PC-3 (cell line): ENCODE measurements around the gene LENEP. TPM values are rescaled to one million over a fixed set of nuclear protein-coding genes. Genes with fewer than 3 reads are reported as not detected.
"Not testable (repeated sequence)": the region's sequence is repeated elsewhere in the genome, so short reads cannot be mapped to it uniquely, and the experiment has no call there.

Experiments
- ATAC-seq: fragments of 200-7000 bp; cut with Tn5 transposase; 2 replicates; pipeline ENCODE4 v1.9.1; 2020; ENCODE audit warnings: mild to moderate bottlenecking, moderate library complexity
- BruUV-seq: library from RNA; stranded (reverse); fragments of 400-500 nt; replicated peaks from 2 replicates; lab custom pipeline; 2021; lab: Mats Ljungman, UMichigan
- CTCF ChIA-PET: fragments of 300-600 bp; sonication (Branson Sonifier 250); formaldehyde crosslinking; loops from one replicate; lab custom pipeline; 2022; ENCODE audit warnings: antibody characterized with exemption; lab: Charles Lee
- POLR2A ChIA-PET: fragments of 300-600 bp; sonication (Branson Sonifier 250); formaldehyde crosslinking; loops from one replicate; lab custom pipeline; 2022; ENCODE audit warnings: antibody characterized with exemption; ENCODE audit not compliant: unreplicated experiment; lab: Charles Lee
- DNase-seq: peaks from one replicate; pipeline ENCODE4 v3.0.0-alpha.2; 2015
- H2AFZ ChIP-seq: fragments of 300-600 bp; sonication (generic); 2 replicates; pipeline ENCODE4 v1.6.0; 2016; ENCODE audit warnings: antibody characterized with exemption, low read length
- H3F3A ChIP-seq: fragments of 300-600 bp; sonication (generic); one replicate; pipeline ENCODE4 v1.6.0; 2017; ENCODE audit warnings: antibody characterized with exemption, low read length, control low read depth, mild to moderate bottlenecking; ENCODE audit not compliant: unreplicated experiment
- H3K27ac ChIP-seq: fragments of 300-600 bp; sonication (generic); 2 replicates; pipeline ENCODE4 v1.5.1; 2016; ENCODE audit warnings: mild to moderate bottlenecking, low read length
- H3K27me3 ChIP-seq: fragments of 300-600 bp; sonication (generic); 2 replicates; pipeline ENCODE4 v1.6.1; 2016; ENCODE audit warnings: low read length, mixed read lengths
- H3K36me3 ChIP-seq: fragments of 300-600 bp; sonication (generic); 2 replicates; pipeline ENCODE4 v1.6.1; 2016; ENCODE audit warnings: low read depth, mixed run types, low read length, mixed read lengths
- H3K4me1 ChIP-seq: fragments of 300-600 bp; sonication (generic); 2 replicates; pipeline ENCODE4 v1.5.1; 2016; ENCODE audit warnings: low read length; ENCODE audit not compliant: insufficient read depth
- H3K4me2 ChIP-seq: fragments of 300-600 bp; sonication (generic); 2 replicates; pipeline ENCODE4 v1.6.0; 2016; ENCODE audit warnings: low read length
- H3K4me3 ChIP-seq: fragments of 300-600 bp; sonication (generic); 2 replicates; pipeline ENCODE4 v1.5.1; 2016; ENCODE audit warnings: mild to moderate bottlenecking, low read length, mixed read lengths
- H3K79me2 ChIP-seq: fragments of 300-600 bp; sonication (generic); 2 replicates; pipeline ENCODE4 v1.6.1; 2017; ENCODE audit warnings: low read length, mixed read lengths
- H3K9ac ChIP-seq: fragments of 300-600 bp; sonication (generic); 2 replicates; pipeline ENCODE4 v1.6.0; 2016; ENCODE audit warnings: mild to moderate bottlenecking, low read length
- H3K9me2 ChIP-seq: fragments of 300-600 bp; sonication (generic); replicated peaks from 2 replicates; pipeline ENCODE4 v1.6.1; 2016; ENCODE audit warnings: mixed run types, low read length, mixed read lengths
- H3K9me3 ChIP-seq: fragments of 300-600 bp; sonication (generic); 2 replicates; pipeline ENCODE4 v1.6.1; 2016; ENCODE audit warnings: low read length, mixed read lengths
- H4K20me1 ChIP-seq: fragments of 300-600 bp; sonication (generic); 2 replicates; pipeline ENCODE4 v1.6.1; 2016; ENCODE audit warnings: low read length, mixed read lengths
- EZH2 ChIP-seq: fragments of 300-600 bp; sonication (generic); IDR thresholded peaks from one replicate; pipeline ENCODE4 v1.6.1; 2017; ENCODE audit warnings: antibody characterized with exemption, mild to moderate bottlenecking, low read length; ENCODE audit not compliant: unreplicated experiment
- EZH2phosphoT487 ChIP-seq: fragments of 300-600 bp; sonication (generic); IDR thresholded peaks from 2 replicates; pipeline ENCODE4 v1.6.1; 2018; ENCODE audit warnings: mild to moderate bottlenecking, antibody characterized with exemption, low read length, borderline replicate concordance
- intact Hi-C: fragments of 100-400 bp; cut with micrococcal nuclease; formaldehyde crosslinking; loops from 2 replicates; pipeline ENCODE4 v1.9.0; 2023
- total RNA-seq: library from RNA; depleted of rRNA; stranded (reverse); fragments of >200 nt; gene quantifications from 2 replicates; pipeline ENCODE4 v1.2.3, GENCODE V29; 2014
- TF ChIP-seq, protein P1 (sequence below): fragments of 300-600 bp; sonication (generic); conservative IDR thresholded peaks from 2 replicates; pipeline ENCODE4 v1.5.1; 2017; ENCODE audit warnings: antibody characterized with exemption, low read depth, mild to moderate bottlenecking, low read length

LENEP gene
- total RNA-seq, 1 experiment from 2014 or later = not detected

DNA sequence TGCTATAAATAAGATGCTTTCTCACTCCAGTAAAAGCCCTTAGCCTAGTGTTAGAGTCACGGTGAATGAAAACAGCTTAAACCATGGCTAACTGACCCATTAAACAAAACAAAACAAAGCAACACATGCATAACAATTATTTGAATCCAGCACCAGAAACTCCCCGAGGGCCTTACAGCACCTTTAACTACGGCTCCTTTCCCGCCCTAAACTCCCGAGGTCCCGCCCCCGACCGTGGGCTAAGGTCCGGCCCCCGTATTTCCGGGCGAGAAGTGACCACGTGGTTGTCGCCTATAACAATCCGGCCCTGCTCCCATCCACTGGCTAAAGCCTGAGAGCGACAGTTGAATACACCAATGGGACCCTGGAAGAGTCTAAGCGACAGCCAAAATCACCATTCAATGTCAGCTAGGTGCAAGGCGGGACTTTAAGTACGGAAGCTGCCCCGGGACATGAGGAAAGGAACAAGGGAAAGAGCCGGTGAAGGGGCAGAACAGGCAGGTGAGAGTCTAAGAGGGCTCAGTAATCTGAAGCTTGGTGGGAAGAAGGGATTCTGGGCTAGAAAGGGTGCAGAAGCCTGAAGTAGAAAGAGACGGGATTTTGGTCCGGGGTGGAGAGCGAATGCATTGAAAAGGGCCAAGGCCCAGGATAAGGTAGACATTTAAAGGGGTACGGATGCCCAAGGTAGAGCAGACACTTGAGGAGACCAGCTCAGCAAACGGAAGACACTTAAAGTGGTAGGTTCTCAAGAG lies 10.3 kb upstream of the LENEP start, which contains the start of gene FLAD1:
Gene FLAD1, plus strand, starts transcription at position 448 of the 752 bp plus-strand sequence. CDS start 351 bp downstream, outside the sequence.
- H2AFZ ChIP-seq = peak within 1 kb of the TSS; percentile 90
- no TSS peak for BruUV-seq
- peak within 1 kb of the TSS; percentile 86 for H3K4me3 ChIP-seq
- ATAC-seq = peak; percentile 100
- DNase-seq = peak; percentile 100
- peaks cover 30% of the 10 kb centered on the region for H3K36me3 ChIP-seq
- H3K9me2 ChIP-seq = no peaks in the 10 kb centered on the region
- CTCF ChIA-PET = interaction anchor here (0.6 to 1.9 kb wide), 5 partner anchors 10 to 1776 kb away, joined by 3 to 6 read pairs (median 5); partner anchors contain the start of gene LENEP
- H3K9ac ChIP-seq = peak within 1 kb of the TSS; percentile 92
- no peak for TF ChIP-seq EZH2phosphoT487
- TF ChIP-seq EZH2 = no peak
- TF ChIP-seq, protein P1, sequence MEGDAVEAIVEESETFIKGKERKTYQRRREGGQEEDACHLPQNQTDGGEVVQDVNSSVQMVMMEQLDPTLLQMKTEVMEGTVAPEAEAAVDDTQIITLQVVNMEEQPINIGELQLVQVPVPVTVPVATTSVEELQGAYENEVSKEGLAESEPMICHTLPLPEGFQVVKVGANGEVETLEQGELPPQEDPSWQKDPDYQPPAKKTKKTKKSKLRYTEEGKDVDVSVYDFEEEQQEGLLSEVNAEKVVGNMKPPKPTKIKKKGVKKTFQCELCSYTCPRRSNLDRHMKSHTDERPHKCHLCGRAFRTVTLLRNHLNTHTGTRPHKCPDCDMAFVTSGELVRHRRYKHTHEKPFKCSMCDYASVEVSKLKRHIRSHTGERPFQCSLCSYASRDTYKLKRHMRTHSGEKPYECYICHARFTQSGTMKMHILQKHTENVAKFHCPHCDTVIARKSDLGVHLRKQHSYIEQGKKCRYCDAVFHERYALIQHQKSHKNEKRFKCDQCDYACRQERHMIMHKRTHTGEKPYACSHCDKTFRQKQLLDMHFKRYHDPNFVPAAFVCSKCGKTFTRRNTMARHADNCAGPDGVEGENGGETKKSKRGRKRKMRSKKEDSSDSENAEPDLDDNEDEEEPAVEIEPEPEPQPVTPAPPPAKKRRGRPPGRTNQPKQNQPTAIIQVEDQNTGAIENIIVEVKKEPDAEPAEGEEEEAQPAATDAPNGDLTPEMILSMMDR = no peak
- H3K4me1 ChIP-seq = peaks cover 7% of the 10 kb centered on the region
- no peaks in the 10 kb centered on the region for H3K9me3 ChIP-seq
- peaks cover 6% of the 10 kb centered on the region for H3F3A ChIP-seq
- H4K20me1 ChIP-seq = peaks cover 2% of the 10 kb centered on the region; the same call in 1 of the 2 replicates
- POLR2A ChIA-PET = interaction anchor here (0.6 to 0.9 kb wide), 4 partner anchors 11 to 113 kb away, joined by 3 to 6 read pairs (median 4); partner anchors contain the start of genes LENEP and PBXIP1
- H3K27me3 ChIP-seq = no peaks in the 10 kb centered on the region
- intact Hi-C loops = loop anchor here (1.0 to 10.0 kb wide), 3 partner anchors 13 to 582 kb away; partner anchors contain the start of gene ASH1L
- peak within 1 kb of the TSS; percentile 99 for H3K4me2 ChIP-seq
- H3K27ac ChIP-seq = peak within 1 kb of the TSS; percentile 50
- H3K79me2 ChIP-seq = peaks cover 66% of the 10 kb centered on the region

DNA sequence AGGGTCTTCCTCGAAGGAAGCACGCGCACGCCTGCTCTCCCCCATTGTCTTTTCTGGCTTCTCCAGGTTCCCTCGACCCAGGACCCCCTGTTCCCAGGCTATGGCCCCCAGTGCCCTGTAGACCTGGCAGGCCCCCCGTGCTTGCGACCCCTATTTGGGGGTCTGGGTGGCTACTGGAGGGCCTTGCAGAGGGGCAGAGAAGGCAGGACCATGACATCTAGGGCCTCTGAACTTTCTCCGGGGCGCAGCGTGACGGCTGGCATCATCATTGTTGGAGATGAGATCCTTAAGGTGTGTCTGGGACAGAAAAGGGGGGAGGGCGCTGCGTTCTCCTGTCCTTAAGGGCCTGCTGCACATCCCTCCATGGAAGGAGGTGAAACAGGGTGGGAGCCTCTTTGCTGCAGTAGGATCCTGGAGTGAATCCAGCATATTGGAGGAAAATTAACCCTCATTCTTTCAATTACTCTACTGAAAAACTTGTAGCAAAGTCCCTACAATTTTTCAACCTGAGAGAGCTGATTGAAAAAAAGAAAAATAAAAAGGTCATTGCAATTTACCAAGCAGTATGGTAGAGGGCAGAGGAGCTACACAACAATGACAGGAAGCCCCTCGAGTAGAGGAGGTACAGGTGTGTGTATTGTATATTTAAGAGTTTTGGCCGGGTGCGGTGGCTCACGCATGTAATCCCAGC lies 9.5 kb upstream of the LENEP start:
- Histone ChIP-seq H3K27ac (peak overlapping the region; percentile 50), H3K9ac (peak overlapping the region; percentile 92), H3K79me2 (peaks cover 69% of the 10 kb centered on the region), H4K20me1 (peaks cover 11% of the 10 kb centered on the region; the same call in 1 of the 2 replicates), H3K27me3 (no peaks in the 10 kb centered on the region), H3K4me3 (peak overlapping the region; percentile 86), H3K4me1 (peaks cover 7% of the 10 kb centered on the region), H3K4me2 (peak overlapping the region; percentile 99), H3F3A (peaks cover 6% of the 10 kb centered on the region), H3K9me2 (no peaks in the 10 kb centered on the region), H3K36me3 (peaks cover 34% of the 10 kb centered on the region), H2AFZ (peak overlapping the region; percentile 61), H3K9me3 (no peaks in the 10 kb centered on the region)
- intact Hi-C loops = loop anchor here (1.0 to 10.0 kb wide), 3 partner anchors 12 to 581 kb away; partner anchors contain the start of gene ASH1L
- TF ChIP-seq EZH2 (no peak), EZH2phosphoT487 (no peak)
- TF ChIP-seq, protein P1 = no peak
- ChIA-PET POLR2A (interaction anchor here (0.9 to 1.0 kb wide), 2 partner anchors 10 kb away, joined by 4 read pairs; partner anchors contain the start of gene LENEP), CTCF (interaction anchor here (0.6 to 1.9 kb wide), 5 partner anchors 9 to 1775 kb away, joined by 3 to 6 read pairs (median 5); partner anchors contain the start of gene LENEP)
- ATAC-seq (peak; percentile 21; the same call in 1 of the 2 replicates), DNase-seq (peak; percentile 33)
- BruUV-seq = no TSS peak

DNA sequence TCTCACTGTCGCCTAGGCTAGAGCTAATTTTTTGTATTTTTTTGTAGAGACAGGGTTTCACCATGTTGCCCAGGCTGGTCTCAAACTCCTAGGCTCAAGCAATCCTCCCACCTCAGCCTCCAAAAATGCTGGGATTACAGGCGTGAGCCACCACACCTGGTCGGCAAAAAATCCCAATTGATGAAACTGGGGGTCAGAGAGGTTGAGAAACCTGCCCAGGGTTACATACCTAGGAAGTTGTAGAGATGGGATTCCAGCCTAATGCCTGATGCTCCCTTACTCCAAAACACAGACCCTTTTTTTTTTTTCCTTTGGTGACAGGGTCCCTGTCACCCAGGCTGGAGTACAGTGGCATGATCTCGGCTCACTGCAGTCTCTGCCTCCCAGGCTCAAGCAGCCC lies 6.7 kb upstream of the LENEP start:
- H3K9me2 ChIP-seq, H3F3A ChIP-seq, H3K9ac ChIP-seq, POLR2A ChIA-PET, H3K4me3 ChIP-seq, H3K9me3 ChIP-seq, CTCF ChIA-PET, H3K27ac ChIP-seq, H2AFZ ChIP-seq, DNase-seq, H3K27me3 ChIP-seq, H3K4me2 ChIP-seq, ATAC-seq, H3K4me1 ChIP-seq, BruUV-seq: not testable (repeated sequence)
- Histone ChIP-seq H3K36me3 (peaks cover 38% of the 10 kb centered on the region), H3K79me2 (peaks cover 59% of the 10 kb centered on the region), H4K20me1 (peaks cover 16% of the 10 kb centered on the region; the same call in 1 of the 2 replicates)
- intact Hi-C loops = loop anchor here (10.0 kb wide), 1 partner anchor 578 kb away; the partner anchor contains the start of gene ASH1L
